Skeletal muscle satellite cell (primary cell): Measurements from ENCODE around the gene NKG7.

ENCODE experiments used
- H3K27me3 ChIP-seq: 2 replicates; pipeline ENCODE4 v1.7.0; 2013; ENCODE audit warnings: low read length; ENCODE audit not compliant: control insufficient read depth, insufficient read depth
- H3K36me3 ChIP-seq: 2 replicates; pipeline ENCODE4 v1.7.0; 2013; ENCODE audit warnings: mild to moderate bottlenecking, control low read depth, low read length; ENCODE audit not compliant: insufficient read depth
- H3K4me1 ChIP-seq: 2 replicates; pipeline ENCODE4 v1.7.0; 2013; ENCODE audit warnings: low read length; ENCODE audit not compliant: control insufficient read depth, insufficient read depth
- H3K4me2 ChIP-seq: 2 replicates; pipeline ENCODE4 v1.7.0; 2013; ENCODE audit warnings: mild to moderate bottlenecking, low read length
- H3K4me3 ChIP-seq: 2 replicates; pipeline ENCODE4 v1.7.0; 2013; ENCODE audit warnings: low read length
- H3K9ac ChIP-seq: 2 replicates; pipeline ENCODE4 v1.7.0; 2013; ENCODE audit warnings: mild to moderate bottlenecking, low read depth, low read length, moderate library complexity
- H3K9me3 ChIP-seq: replicated peaks from 2 replicates; pipeline ENCODE4 v1.7.0; 2013; ENCODE audit warnings: mild to moderate bottlenecking, control low read depth, low read length

NKG7 gene

DNA sequence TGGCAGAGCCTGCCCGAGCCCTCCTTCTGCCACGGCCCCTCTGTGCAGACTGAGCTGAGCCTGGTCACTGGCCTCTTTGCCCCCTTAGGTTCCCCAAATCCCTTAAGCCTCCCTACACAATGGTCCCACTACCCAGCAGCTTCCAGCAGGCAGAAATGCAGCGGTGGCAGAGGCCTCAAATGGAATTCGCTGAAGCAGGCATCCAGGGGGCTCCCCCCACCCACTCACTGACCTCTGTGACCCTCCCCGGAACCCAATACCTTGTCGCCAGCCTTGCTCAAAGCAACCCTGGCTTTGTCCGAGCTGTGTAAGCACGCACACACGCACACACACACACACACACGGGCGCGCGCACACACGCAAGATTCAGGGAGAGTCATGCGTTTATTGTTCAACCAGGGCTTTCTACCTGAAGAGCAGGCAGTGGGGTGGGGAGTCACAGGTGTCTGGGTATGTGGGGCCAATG lies 15.5 kb upstream of the NKG7 start, which contains the start of gene LIM2:
TSS of gene LIM2 (minus strand) at position 51 of the 466 bp plus-strand sequence. CDS start 531 bp downstream, outside the sequence.
- H3K9me3 ChIP-seq: no peaks in the 10 kb centered on the region
- no peak within 1 kb of the TSS for H3K9ac ChIP-seq
- no peaks in the 10 kb centered on the region for H3K27me3 ChIP-seq
- no peaks in the 10 kb centered on the region for H3K36me3 ChIP-seq
- H3K4me1 ChIP-seq: no peaks in the 10 kb centered on the region
- H3K4me2 ChIP-seq: no peak within 1 kb of the TSS
- H3K4me3 ChIP-seq: no peak within 1 kb of the TSS

DNA sequence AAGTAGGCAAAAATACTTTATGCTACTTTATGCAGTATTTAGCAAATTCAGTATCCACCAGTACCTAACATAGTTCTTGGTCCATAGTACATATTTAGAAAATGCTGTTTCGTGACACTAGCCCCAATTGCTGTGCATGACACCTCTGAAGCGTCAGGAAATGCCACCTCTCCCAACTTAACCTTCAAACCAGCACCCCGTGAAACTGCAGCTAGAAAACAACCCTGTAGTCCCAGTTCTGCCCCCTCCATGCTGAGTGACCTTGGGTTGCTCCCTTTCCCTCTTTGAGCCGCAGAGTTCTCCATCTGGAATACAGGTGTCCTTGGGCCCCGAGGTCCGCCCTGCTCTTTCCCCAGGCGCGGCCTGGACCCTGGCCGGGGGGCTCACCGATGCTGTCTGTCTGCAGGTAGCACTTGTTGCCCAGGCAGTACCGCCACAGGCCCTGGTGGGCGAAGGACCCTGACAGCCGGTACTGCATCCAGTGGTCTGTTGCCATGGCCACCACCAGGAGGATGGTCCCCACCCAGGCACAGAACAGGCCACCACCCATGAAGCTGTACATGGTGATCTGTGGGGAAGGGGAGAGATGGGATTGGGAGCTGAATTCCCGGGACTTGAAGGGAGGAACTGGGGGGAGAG lies 14.5 kb upstream of the NKG7 start:
- Histone ChIP-seq H3K4me1 (no peaks in the 10 kb centered on the region), H3K9ac (no peak overlapping the region), H3K4me2 (no peak overlapping the region), H3K36me3 (no peaks in the 10 kb centered on the region), H3K4me3 (no peak overlapping the region), H3K9me3 (no peaks in the 10 kb centered on the region), H3K27me3 (no peaks in the 10 kb centered on the region)

DNA sequence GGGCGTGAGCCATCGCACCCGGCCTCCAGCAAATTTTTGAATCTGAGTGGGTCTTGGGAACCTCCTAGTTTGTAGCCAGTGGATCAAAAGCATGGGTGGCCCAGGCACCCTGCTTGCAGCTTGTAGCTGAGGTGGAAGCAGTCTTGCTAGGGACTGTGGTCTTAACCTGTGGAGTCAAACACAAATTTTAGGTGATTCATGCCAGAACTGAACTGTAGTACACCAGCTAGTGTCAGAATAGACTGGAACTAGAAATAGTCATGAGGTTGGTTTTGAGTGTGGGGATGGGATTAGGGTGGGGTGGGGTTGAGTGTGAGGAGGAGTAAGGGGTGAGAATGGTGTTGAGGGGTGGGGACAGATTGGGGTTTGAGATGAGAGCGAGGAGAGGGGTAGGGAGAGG lies 9.6 kb upstream of the NKG7 start:
- H3K27me3 ChIP-seq: no peaks in the 10 kb centered on the region
- no peak overlapping the region for H3K4me2 ChIP-seq
- H3K4me3 ChIP-seq: no peak overlapping the region
- no peaks in the 10 kb centered on the region for H3K4me1 ChIP-seq
- H3K36me3 ChIP-seq: no peaks in the 10 kb centered on the region
- H3K9ac ChIP-seq: no peak overlapping the region
- no peaks in the 10 kb centered on the region for H3K9me3 ChIP-seq

DNA sequence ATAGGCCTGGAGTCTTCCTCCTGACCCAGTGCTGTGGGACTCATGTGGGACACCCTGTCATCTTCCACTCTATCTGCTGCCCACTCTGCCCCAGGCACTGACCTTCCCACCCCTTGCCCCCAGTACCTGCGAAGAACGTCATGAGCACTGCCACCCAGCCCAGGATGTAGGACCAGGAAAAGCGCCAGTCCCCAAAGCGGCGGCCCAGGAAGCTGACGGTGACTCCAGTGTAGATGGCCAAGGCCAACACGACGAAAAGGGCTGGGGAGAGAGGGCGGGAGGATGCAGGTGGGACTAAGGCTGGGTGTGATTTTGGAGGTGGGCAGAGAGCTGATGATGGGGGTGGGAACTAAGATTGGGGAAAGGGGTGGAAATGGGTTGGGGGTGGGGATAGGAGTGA lies 7.9 kb upstream of the NKG7 start:
- H3K4me1 ChIP-seq: no peaks in the 10 kb centered on the region
- no peak overlapping the region for H3K4me3 ChIP-seq

GRCh38 chr19:51377422-51377821 lies 5.0 kb upstream of the NKG7 start:
- Histone ChIP-seq H3K4me3 (no peak overlapping the region), H3K4me1 (no peaks in the 10 kb centered on the region), H3K4me2 (no peak overlapping the region), H3K27me3 (no peaks in the 10 kb centered on the region), H3K9me3 (no peaks in the 10 kb centered on the region), H3K36me3 (no peaks in the 10 kb centered on the region), H3K9ac (no peak overlapping the region)

More for the DNA sequence above, 7.9 kb upstream of the NKG7 start:
- Histone ChIP-seq H3K27me3 (no peaks in the 10 kb centered on the region), H3K4me2 (no peak overlapping the region), H3K9ac (no peak overlapping the region), H3K9me3 (no peaks in the 10 kb centered on the region), H3K36me3 (no peaks in the 10 kb centered on the region)

GRCh38 chr19:51375504-51376221 lies 3.2 kb upstream of the NKG7 start:
- Histone ChIP-seq H3K27me3 (no peaks in the 10 kb centered on the region), H3K4me2 (no peak overlapping the region), H3K9me3 (no peaks in the 10 kb centered on the region), H3K4me3 (no peak overlapping the region), H3K9ac (no peak overlapping the region), H3K4me1 (no peaks in the 10 kb centered on the region), H3K36me3 (no peaks in the 10 kb centered on the region)

GRCh38 chr19:51372021-51372648 lies 319 bp downstream of the NKG7 start:
- Histone ChIP-seq H3K4me1 (peaks cover 7% of the 10 kb centered on the region), H3K36me3 (no peaks in the 10 kb centered on the region), H3K9ac (no peak overlapping the region), H3K27me3 (no peaks in the 10 kb centered on the region), H3K9me3 (no peaks in the 10 kb centered on the region), H3K4me3 (no peak overlapping the region), H3K4me2 (no peak overlapping the region)

DNA sequence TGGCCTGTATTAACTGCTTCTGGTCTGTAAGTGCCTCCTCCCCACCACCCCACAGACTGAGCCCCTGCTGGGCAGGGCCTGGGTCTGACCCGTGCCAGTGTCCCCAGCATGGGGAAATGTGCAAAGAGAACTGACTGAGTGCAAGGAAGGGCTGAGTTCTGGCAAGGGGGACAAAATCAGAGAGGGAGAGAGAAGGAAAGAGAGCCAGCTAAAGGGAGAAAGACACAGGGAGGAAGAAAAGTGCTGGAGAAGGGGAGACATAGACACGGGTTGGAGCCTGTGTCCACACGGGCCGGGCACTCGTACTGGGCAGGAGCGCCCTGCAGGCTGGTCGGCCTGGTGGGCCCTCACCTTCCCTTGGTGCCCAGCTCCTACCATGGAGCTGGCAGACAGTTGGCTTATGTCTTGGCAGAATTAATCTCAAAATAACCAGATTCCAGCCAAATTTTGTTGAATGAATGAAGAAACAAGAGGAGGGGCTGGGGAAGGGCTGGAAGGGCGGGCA lies 1.2 kb downstream of the NKG7 start:
- Histone ChIP-seq H3K4me3 (no peak overlapping the region), H3K36me3 (no peaks in the 10 kb centered on the region), H3K4me1 (peaks cover 13% of the 10 kb centered on the region), H3K9me3 (no peaks in the 10 kb centered on the region), H3K4me2 (no peak overlapping the region), H3K9ac (no peak overlapping the region), H3K27me3 (no peaks in the 10 kb centered on the region)

GRCh38 chr19:51370230-51370629 lies 2.2 kb downstream of the NKG7 start:
- no peaks in the 10 kb centered on the region for H3K27me3 ChIP-seq
- H3K36me3 ChIP-seq: no peaks in the 10 kb centered on the region
- H3K4me2 ChIP-seq: no peak overlapping the region
- H3K9ac ChIP-seq: no peak overlapping the region
- no peak overlapping the region for H3K4me3 ChIP-seq
- H3K9me3 ChIP-seq: no peaks in the 10 kb centered on the region
- H3K4me1 ChIP-seq: peaks cover 16% of the 10 kb centered on the region

GRCh38 chr19:51368366-51369282 lies 3.8 kb downstream of the NKG7 start, which contains the start of gene CLDND2:
TSS of gene CLDND2 (minus strand) at chr19:51369003. CDS start at chr19:51368577, 426 bp downstream.
- peak within 1 kb of the TSS; percentile 96 for H3K4me3 ChIP-seq
- no peaks in the 10 kb centered on the region for H3K36me3 ChIP-seq
- H3K9me3 ChIP-seq: no peaks in the 10 kb centered on the region
- H3K4me1 ChIP-seq: peaks cover 27% of the 10 kb centered on the region
- H3K4me2 ChIP-seq: peak within 1 kb of the TSS; percentile 92
- no peaks in the 10 kb centered on the region for H3K27me3 ChIP-seq
- peak within 1 kb of the TSS; percentile 87 for H3K9ac ChIP-seq
